ENCODE data around the gene WFIKKN1. TPM values are rescaled to one million over a fixed set of nuclear protein-coding genes. Genes with fewer than 3 reads are reported as not detected.

The WFIKKN1 gene
- total RNA-seq, 2 experiments from 2014 or later: 0.74 to 1.1 TPM

DNA sequence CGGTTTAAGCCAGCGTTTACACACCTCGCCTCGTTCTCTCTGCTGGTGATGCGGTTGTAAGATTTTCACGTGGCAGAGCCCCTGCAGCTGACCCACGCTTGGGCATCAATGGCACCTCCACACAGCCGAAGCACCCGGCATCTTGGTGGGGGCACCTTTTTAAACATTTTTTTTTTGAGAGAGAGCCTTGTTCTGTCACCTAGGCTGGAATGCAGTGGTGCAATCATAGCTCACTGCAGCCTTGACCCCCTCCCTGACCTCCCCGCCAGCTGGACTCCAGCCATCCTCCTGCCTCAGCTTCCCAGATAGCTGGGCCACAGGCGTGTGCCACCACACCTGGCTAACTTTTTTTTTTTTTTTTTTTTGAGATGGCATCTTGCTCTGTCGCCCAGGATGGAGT is 23.2 kb downstream of the WFIKKN1 start:
- ChIA-PET POLR2A (interaction anchor here (0.7 kb wide), 1 partner anchor 153 kb away, joined by 5 read pairs; no protein-coding TSS in a partner anchor), CTCF (no interaction called here)
- H3K4me3 Mint-ChIP-seq: no peak overlapping the region
- intact Hi-C loops (cut with DNase I, micrococcal nuclease): no loop called here
- peaks cover 4% of the 10 kb centered on the region for H3K36me3 Mint-ChIP-seq (ENCODE audit: low read depth)
- H3K27me3 Mint-ChIP-seq: no peaks in the 10 kb centered on the region
- H3K9me3 Mint-ChIP-seq (ENCODE audit: low read depth): no peaks in the 10 kb centered on the region
- H3K27ac Mint-ChIP-seq: no peak overlapping the region
- DNase-seq (no peak), ATAC-seq (no peak)
- H3K4me1 Mint-ChIP-seq: peaks cover 4% of the 10 kb centered on the region

DNA sequence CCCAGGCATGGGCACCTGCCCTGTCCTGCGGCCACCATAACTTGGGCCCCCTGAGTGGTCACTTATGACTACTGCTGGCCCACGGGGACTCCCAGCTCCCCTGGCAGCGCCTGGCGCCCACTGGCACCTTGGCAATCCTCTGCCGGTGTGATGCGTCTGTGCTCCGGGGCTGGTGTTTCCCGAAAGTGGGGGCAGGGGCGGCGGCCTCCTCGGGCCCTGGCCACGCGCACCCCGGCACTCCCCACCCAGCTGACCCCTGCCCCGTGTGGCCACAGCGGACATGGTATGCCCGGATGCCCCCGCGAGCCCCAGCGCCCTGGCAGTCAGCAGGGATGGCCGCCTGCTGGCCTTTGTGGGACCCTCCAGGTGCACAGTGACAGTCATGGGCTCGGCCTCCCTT is 26.7 kb downstream of the WFIKKN1 start:
- H3K4me3 Mint-ChIP-seq: no peak overlapping the region
- no peak overlapping the region for H3K27ac Mint-ChIP-seq
- no peak for ATAC-seq
- intact Hi-C loops (cut with DNase I, micrococcal nuclease): no loop called here
- ChIA-PET POLR2A (no interaction called here), CTCF (no interaction called here)
- DNase-seq: no peak
- no peaks in the 10 kb centered on the region for H3K27me3 Mint-ChIP-seq
- H3K4me1 Mint-ChIP-seq: peaks cover 5% of the 10 kb centered on the region
- H3K9me3 Mint-ChIP-seq (ENCODE audit: low read depth): no peaks in the 10 kb centered on the region
- H3K36me3 Mint-ChIP-seq (ENCODE audit: low read depth): peaks cover 10% of the 10 kb centered on the region

DNA sequence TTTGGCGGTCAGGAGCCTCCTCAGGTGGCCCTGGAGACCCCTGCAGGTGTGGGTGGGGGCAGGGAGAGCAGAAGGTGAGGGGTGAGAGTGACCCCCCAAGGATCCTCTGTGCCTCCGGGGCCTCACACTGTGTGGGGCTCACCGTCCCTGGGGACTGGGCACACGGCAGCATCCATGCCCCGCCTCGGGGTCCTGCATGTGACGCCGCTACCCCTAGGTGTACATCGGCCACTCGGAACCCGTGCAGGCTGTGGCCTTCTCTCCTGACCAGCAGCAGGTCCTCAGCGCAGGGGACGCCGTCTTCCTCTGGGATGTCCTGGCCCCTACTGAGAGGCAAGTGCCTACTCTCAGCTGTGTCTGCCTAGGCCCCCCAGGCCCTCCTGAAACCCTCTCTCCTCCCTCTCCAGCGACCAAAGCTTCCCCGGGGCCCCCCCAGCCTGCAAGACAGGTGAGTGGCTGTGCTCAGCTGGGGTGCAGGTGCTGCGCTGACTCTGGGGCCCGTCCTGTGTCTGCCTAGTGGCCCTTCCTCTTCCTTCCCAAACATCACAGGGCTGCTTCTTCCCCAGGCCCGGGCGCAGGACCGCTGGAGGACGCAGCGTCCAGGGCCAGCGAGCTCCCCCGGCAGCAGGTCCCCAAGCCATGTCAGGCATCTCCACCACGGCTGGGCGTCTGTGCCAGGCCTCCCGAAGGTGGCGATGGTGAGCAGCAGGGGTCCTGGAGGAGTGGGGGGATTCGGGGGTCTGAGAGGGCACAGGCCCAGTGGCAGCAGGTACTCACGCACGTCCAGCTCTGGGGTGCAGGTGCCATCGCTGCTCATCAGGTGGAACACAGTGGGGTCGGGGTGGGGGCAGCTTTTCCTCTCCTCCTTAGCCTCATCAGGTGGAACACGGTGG is 28.1 kb downstream of the WFIKKN1 start:
- peaks cover 14% of the 10 kb centered on the region for H3K36me3 Mint-ChIP-seq (ENCODE audit: low read depth)
- no peaks in the 10 kb centered on the region for H3K27me3 Mint-ChIP-seq
- no peaks in the 10 kb centered on the region for H3K9me3 Mint-ChIP-seq (ENCODE audit: low read depth)
- no peak for DNase-seq
- ATAC-seq: no peak
- intact Hi-C loops (cut with DNase I, micrococcal nuclease): no loop called here
- H3K4me3 Mint-ChIP-seq: no peak overlapping the region
- H3K27ac Mint-ChIP-seq: no peak overlapping the region
- ChIA-PET CTCF (interaction anchor here (0.6 to 3.6 kb wide), 3 partner anchors 9 to 77 kb away, joined by 3 to 9 read pairs (median 6); partner anchors contain the start of gene WDR90), POLR2A (interaction anchor here (0.8 to 1.5 kb wide), 2 partner anchors 9 to 11 kb away, joined by 3 read pairs; partner anchors contain the start of gene WDR90)
- peaks cover 5% of the 10 kb centered on the region for H3K4me1 Mint-ChIP-seq

DNA sequence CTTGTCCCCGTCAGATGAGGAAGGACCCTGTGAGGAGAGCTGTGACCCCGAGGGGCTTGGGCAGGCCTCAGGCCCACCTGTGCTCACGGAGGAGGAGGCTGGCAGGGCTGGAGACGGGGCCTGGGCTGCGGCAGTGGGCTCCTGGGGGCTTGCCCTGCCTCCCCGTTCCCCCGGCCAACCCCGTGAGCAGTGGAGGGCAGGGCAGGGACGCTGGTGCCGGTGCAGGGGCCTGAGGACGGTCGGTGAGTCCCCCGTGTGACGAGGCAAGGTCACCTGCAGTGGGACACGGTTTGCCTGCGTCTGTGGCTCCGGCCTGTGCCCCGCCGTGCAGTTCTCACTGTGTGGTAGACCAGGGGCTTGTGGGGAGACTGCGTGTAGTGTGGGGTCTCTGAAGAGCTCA is 28.8 kb downstream of the WFIKKN1 start:
- intact Hi-C loops (cut with DNase I, micrococcal nuclease): loop anchor here in 1 of 2 experiments (1.0 kb wide), 4 partner anchors 10 to 307 kb away; partner anchors contain the start of genes AXIN1, METTL26 and WDR90
- no peak overlapping the region for H3K27ac Mint-ChIP-seq
- H3K27me3 Mint-ChIP-seq: no peaks in the 10 kb centered on the region
- DNase-seq (no peak), ATAC-seq (no peak)
- H3K4me3 Mint-ChIP-seq: no peak overlapping the region
- H3K36me3 Mint-ChIP-seq (ENCODE audit: low read depth): peaks cover 14% of the 10 kb centered on the region
- ChIA-PET POLR2A (interaction anchor here (1.5 kb wide), 1 partner anchor 12 kb away, joined by 3 read pairs; no protein-coding TSS in a partner anchor), CTCF (interaction anchor here (0.6 to 3.6 kb wide), 3 partner anchors 8 to 77 kb away, joined by 3 to 9 read pairs (median 6); partner anchors contain the start of gene WDR90)
- no peaks in the 10 kb centered on the region for H3K9me3 Mint-ChIP-seq (ENCODE audit: low read depth)
- peaks cover 5% of the 10 kb centered on the region for H3K4me1 Mint-ChIP-seq

DNA sequence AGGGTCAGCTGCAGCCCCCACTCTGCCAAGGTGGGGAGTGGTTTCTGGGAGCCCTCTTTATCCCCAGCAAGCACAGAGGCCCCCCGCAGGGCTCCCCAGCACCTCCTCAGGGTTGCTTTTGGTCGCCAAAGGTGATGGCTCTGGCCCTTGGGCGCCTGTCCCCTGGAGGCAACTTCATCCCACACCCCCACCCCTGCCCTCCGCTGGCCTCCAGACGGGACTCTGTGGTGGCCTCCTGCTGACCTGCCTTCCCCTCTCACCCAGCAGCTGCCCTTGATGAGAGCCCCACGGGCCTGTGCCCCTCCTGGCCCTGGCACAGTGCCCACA is 29.3 kb downstream of the WFIKKN1 start:
- no peak for DNase-seq
- Mint-ChIP-seq H3K27ac (no peak overlapping the region), H3K27me3 (no peaks in the 10 kb centered on the region), H3K4me1 (peaks cover 5% of the 10 kb centered on the region), H3K4me3 (no peak overlapping the region), H3K9me3 (ENCODE audit: low read depth) (no peaks in the 10 kb centered on the region), H3K36me3 (ENCODE audit: low read depth) (peaks cover 14% of the 10 kb centered on the region)
- no peak for ATAC-seq
- POLR2A ChIA-PET: interaction anchor here (1.5 kb wide), 1 partner anchor 12 kb away, joined by 3 read pairs; no protein-coding TSS in a partner anchor
- intact Hi-C loops (cut with DNase I, micrococcal nuclease): loop anchor here in 1 of 2 experiments (1.0 kb wide), 4 partner anchors 11 to 308 kb away; partner anchors contain the start of genes AXIN1, METTL26 and WDR90
- CTCF ChIA-PET: interaction anchor here (0.6 to 3.6 kb wide), 3 partner anchors 7 to 76 kb away, joined by 3 to 9 read pairs (median 6); partner anchors contain the start of gene WDR90

DNA sequence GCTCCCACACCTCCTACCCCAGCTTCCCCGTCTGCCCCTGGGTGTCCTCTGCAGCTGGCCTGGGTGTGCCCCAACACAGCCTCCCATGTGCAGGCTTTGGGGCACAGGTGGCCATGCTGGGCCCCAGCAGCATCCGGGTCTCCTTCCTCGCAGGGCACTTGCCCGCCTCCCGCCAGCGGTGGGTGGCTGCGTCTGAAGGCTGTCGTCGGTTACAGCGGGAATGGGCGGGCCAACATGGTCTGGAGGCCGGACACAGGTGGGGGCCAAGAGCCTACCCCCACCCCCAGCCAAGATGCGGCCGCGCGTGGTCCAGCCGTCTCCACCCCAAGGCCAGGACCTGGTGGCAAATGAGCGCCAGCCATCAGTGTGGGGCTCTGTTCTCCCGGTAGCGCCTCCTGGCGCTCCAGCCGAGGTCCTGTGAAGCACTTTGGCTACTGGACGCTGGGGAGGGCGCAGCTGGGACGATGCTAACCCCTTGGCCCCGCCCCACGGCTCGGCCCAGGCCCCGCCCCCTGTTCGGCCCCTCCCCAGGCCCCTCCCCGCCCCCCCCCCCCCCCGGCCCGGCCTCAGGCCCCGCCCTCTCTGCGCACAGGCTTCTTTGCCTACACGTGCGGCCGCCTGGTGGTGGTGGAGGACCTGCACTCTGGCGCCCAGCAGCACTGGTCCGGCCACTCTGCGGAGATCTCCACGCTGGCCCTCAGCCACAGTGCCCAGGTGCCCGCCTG is 29.8 kb downstream of the WFIKKN1 start:
- ATAC-seq (peak; percentile 85), DNase-seq (peak; percentile 87)
- Mint-ChIP-seq H3K9me3 (ENCODE audit: low read depth) (no peaks in the 10 kb centered on the region), H3K27me3 (no peaks in the 10 kb centered on the region), H3K4me3 (peak overlapping the region; percentile 35), H3K36me3 (ENCODE audit: low read depth) (peaks cover 14% of the 10 kb centered on the region), H3K27ac (peak overlapping the region; percentile 60), H3K4me1 (peaks cover 5% of the 10 kb centered on the region)
- intact Hi-C loops (cut with DNase I, micrococcal nuclease): loop anchor here in 1 of 2 experiments (1.0 kb wide), 6 partner anchors 11 to 308 kb away; partner anchors contain the start of genes AXIN1, METTL26 and WDR90
- POLR2A ChIA-PET: interaction anchor here (1.5 kb wide), 1 partner anchor 13 kb away, joined by 3 read pairs; no protein-coding TSS in a partner anchor
- CTCF ChIA-PET: interaction anchor here (1.0 to 3.6 kb wide), 2 partner anchors 12 to 63 kb away, joined by 4 to 9 read pairs; partner anchors contain the start of gene WDR90

DNA sequence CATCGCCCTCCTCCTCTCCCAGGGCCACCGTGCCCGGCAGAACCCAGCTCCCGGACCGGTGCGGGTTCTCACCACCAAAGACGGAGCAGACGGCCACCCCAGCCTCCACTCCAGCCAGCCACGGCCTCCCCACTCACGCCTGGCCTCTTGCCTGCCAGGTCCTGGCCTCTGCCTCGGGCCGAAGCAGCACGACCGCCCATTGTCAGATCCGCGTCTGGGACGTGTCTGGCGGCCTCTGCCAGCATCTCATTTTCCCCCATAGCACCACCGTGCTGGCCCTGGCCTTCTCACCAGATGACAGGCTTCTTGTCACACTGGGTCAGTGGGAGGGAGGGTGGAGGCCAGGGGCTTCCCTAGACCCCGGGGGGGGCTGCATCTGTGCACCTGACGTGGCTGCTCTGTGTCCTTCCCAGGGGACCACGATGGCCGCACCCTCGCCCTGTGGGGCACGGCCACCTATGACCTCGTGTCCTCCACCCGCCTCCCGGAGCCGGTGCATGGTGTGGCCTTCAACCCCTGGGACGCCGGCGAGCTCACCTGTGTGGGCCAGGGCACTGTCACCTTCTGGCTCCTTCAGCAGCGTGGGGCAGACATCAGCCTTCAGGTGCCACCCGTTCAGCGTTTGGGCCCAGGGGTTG is 30.5 kb downstream of the WFIKKN1 start:
- CTCF ChIA-PET: interaction anchor here (1.0 to 3.6 kb wide), 2 partner anchors 13 to 63 kb away, joined by 4 to 9 read pairs; partner anchors contain the start of gene WDR90
- peak overlapping the region; percentile 35 for H3K4me3 Mint-ChIP-seq
- peaks cover 14% of the 10 kb centered on the region for H3K36me3 Mint-ChIP-seq (ENCODE audit: low read depth)
- POLR2A ChIA-PET: no interaction called here
- DNase-seq (no peak), ATAC-seq (no peak)
- peaks cover 5% of the 10 kb centered on the region for H3K4me1 Mint-ChIP-seq
- no peaks in the 10 kb centered on the region for H3K9me3 Mint-ChIP-seq (ENCODE audit: low read depth)
- intact Hi-C loops (cut with DNase I, micrococcal nuclease): loop anchor here in 1 of 2 experiments (1.0 kb wide), 2 partner anchors 53 to 82 kb away; no protein-coding TSS in a partner anchor
- peak overlapping the region; percentile 60 for H3K27ac Mint-ChIP-seq
- H3K27me3 Mint-ChIP-seq: no peaks in the 10 kb centered on the region

DNA sequence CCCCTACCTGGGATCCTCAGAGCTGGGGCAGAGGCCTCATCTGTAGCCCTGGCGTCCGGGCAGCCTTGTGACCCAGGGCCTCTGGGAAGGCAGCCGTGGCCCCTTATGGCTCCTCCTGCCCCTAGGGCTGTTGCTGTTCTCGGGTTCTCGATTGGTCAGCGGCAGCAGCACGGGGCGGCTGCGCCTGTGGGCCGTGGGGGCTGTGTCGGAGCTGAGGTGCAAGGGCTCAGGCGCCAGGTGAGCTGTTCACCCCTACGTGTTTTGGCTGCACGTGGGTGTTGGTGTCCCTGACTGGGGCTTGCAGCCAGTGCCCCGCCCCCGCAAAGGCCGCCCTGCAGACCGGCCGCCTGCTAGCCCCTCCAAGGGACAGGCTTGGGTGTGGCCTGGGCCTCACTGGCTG is 31.3 kb downstream of the WFIKKN1 start:
- Mint-ChIP-seq H3K4me3 (no peak overlapping the region), H3K9me3 (ENCODE audit: low read depth) (no peaks in the 10 kb centered on the region), H3K4me1 (peaks cover 5% of the 10 kb centered on the region), H3K27me3 (no peaks in the 10 kb centered on the region), H3K27ac (no peak overlapping the region), H3K36me3 (ENCODE audit: low read depth) (peaks cover 14% of the 10 kb centered on the region)
- DNase-seq (no peak), ATAC-seq (no peak)
- ChIA-PET POLR2A (interaction anchor here (0.5 kb wide), 1 partner anchor 441 kb away, joined by 3 read pairs; no protein-coding TSS in a partner anchor), CTCF (interaction anchor here (1.9 to 3.6 kb wide), 2 partner anchors 13 to 14 kb away, joined by 5 to 9 read pairs; partner anchors contain the start of gene WDR90)
- intact Hi-C loops (cut with DNase I, micrococcal nuclease): no loop called here

DNA sequence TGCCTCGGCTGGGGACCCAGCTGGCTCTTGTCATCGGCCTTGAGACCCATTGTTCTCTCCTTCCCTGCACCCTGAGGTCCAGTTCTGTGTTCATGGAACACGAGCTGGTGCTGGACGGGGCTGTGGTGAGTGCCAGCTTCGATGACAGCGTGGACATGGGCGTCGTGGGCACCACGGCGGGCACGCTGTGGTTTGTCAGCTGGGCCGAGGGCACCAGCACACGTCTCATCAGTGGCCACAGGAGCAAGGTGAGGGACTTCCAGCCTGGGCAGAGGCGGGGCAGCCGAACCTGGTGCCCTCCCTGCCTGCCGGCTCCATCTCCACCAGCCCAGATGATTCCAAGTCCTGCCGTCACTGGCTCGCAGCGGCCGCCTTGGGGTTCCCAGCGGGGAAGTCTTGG is 31.8 kb downstream of the WFIKKN1 start:
- CTCF ChIA-PET: interaction anchor here (1.9 kb wide), 1 partner anchor 15 kb away, joined by 5 read pairs; no protein-coding TSS in a partner anchor

DNA sequence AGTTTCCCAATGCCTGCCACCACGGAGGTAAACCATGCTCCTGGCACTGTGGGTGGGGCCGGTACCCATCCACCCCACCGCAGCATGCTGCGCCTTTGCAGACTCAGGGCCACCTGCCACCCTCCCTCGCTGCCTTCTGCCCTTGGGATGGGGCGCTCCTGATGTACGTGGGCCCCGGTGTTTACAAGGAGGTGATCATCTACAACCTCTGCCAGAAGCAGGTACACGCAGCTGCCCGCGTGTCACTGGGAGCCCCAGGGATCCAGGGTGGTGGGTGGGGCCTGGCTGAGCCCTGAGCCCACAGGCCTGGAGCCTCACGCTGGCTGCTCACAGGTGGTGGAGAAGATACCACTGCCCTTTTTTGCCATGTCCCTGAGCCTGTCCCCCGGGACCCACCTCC is 35.8 kb downstream of the WFIKKN1 start:
- H3K9me3 Mint-ChIP-seq (ENCODE audit: low read depth): no peaks in the 10 kb centered on the region
- no peaks in the 10 kb centered on the region for H3K27me3 Mint-ChIP-seq
- peaks cover 17% of the 10 kb centered on the region for H3K36me3 Mint-ChIP-seq (ENCODE audit: low read depth)
- intact Hi-C loops (cut with DNase I, micrococcal nuclease): no loop called here
- CTCF ChIA-PET: no interaction called here
- no peak overlapping the region for H3K4me3 Mint-ChIP-seq
- POLR2A ChIA-PET: interaction anchor here (0.6 kb wide), 1 partner anchor 105 kb away, joined by 3 read pairs; no protein-coding TSS in a partner anchor
- DNase-seq: no peak
- ATAC-seq: no peak
- H3K27ac Mint-ChIP-seq: no peak overlapping the region
- H3K4me1 Mint-ChIP-seq: peaks cover 6% of the 10 kb centered on the region

More for the DNA sequence above, 31.8 kb downstream of the WFIKKN1 start:
- Mint-ChIP-seq H3K27me3 (no peaks in the 10 kb centered on the region), H3K9me3 (ENCODE audit: low read depth) (no peaks in the 10 kb centered on the region), H3K27ac (no peak overlapping the region), H3K36me3 (ENCODE audit: low read depth) (peaks cover 14% of the 10 kb centered on the region), H3K4me3 (no peak overlapping the region), H3K4me1 (peaks cover 7% of the 10 kb centered on the region)
- DNase-seq (no peak), ATAC-seq (no peak)
- POLR2A ChIA-PET: interaction anchor here (0.5 kb wide), 1 partner anchor 442 kb away, joined by 3 read pairs; no protein-coding TSS in a partner anchor
- intact Hi-C loops (cut with DNase I, micrococcal nuclease): no loop called here
